GM12801 (cell line): ENCODE data around the gene MLLT3.

Source experiments
- TF ChIP-seq, protein P1 (sequence below): IDR thresholded peaks from one replicate; pipeline ENCODE4 v1.5.1; 2011; ENCODE audit warnings: control low read depth; ENCODE audit not compliant: insufficient read length; ENCODE audit errors: extremely low read depth

Gene MLLT3

DNA sequence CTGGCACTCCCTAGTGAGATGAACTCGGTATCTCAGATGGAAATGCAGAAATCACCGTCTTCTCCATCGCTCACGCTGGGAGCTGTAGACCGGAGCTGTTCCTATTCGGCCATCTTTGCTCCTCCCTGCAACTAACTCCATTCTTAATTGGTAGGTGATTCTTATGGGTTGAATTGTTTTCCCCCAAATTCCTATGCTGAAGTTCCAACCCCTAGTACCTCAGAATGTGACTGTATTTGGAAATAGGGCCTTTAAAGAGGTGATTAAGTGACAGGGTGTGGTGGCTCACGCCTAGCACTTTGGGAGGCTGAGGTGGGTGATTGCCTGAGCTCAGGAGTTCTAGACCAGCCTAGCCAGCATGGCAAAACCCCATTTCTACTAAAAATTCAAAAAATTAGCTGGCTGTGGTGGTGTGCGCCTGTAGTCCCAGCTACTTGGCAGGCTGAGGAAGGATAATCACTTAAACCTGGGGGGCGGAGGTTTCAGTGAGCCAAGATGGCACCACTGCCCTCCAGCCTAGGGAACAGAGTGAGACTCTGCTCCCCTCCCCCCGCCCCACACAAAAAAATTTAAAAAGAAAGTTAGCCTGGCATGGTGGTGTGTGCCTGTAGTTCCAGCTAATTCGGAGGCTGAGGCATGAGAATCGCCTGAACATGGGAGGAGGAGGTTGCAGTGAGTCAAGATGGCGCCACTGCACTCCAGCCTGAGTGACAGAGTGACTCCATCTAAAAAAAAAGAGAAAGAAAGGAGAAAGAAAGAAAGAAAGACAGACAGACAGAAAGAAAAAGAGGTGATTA lies 36.6 kb upstream of the MLLT3 start:
- TF ChIP-seq, protein P1, sequence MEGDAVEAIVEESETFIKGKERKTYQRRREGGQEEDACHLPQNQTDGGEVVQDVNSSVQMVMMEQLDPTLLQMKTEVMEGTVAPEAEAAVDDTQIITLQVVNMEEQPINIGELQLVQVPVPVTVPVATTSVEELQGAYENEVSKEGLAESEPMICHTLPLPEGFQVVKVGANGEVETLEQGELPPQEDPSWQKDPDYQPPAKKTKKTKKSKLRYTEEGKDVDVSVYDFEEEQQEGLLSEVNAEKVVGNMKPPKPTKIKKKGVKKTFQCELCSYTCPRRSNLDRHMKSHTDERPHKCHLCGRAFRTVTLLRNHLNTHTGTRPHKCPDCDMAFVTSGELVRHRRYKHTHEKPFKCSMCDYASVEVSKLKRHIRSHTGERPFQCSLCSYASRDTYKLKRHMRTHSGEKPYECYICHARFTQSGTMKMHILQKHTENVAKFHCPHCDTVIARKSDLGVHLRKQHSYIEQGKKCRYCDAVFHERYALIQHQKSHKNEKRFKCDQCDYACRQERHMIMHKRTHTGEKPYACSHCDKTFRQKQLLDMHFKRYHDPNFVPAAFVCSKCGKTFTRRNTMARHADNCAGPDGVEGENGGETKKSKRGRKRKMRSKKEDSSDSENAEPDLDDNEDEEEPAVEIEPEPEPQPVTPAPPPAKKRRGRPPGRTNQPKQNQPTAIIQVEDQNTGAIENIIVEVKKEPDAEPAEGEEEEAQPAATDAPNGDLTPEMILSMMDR: no peak

DNA sequence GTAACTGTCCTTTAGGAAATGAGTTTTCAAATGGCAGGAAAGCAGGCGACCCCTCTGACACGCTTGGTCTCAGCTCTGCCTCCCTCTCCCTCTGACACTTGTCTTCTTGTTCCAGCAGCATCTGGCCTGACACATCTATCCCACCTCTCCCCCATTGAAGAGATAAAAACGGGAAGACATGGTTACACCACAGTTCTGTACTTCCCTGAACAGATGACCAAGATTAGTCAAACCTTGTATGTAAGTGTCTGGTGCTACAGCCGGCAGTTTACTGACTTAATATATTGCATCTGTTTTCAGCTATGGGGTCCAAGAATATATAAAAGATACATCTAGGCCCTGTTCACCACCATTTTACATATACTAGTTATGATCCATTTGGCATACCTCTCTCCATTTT lies 29.6 kb upstream of the MLLT3 start:
- TF ChIP-seq, protein P1: no peak

DNA sequence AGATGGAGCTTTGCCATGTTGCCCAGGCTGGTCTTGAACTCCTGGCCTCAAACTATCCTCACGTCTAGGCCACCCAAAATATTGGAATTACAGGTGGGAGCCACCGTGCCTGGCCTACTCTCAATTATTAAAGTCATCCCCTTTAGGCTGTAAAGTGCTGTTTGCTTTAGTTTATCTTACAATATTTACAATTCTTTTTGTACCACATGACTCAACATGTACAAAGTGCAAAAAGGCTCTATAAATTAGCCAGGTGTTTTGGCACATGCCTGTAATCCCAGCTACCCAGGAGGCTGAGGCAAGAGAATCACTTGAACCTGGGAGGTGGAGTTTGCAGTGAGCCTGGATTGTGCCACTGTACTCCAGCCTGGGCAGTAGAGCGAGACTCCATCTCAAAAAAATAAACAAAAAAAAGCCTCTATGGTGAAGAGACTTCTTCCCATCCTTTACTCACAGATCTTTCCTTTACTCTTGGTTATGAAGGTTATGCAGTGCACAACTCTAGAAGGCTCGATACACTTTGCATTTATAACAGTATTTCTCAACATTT lies 28.5 kb upstream of the MLLT3 start:
- TF ChIP-seq, protein P1: no peak

DNA sequence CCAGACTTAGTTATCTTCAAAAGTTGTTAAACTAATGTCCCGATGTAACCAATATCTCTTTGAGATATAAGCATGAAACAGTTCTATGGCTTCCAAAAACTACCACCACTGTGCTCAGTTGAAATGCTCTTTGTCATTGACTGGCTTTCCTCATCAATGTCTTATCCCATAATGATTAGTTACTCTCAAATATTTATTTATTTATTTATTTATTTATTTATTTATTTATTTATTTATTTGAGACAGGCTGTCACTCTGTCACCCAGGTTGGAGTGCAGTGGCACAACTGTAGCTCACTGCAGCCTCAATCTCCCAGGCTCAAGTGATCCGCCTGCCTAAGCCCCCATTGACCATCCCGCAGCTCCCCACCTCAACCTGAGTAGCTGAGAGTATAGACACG lies 28.0 kb upstream of the MLLT3 start:
- TF ChIP-seq, protein P1: no peak

DNA sequence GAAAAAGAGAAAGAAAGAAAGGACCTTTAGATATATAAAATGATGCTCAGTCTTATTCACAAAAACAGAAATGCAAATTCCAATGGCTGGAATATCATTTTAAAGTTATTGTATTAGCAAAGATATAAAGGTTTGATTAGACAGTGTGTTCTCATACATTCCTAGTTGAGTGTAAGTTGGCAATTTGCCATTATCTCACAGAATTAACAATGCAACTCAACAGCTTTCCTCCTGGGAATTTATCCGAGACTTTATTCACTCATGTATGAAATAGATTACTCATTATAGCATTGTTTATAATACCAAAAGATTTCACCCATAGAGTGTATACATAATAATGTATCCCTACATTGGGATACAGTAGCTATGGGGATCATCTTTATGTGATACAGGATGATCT lies 27.1 kb upstream of the MLLT3 start:
- TF ChIP-seq, protein P1: no peak

DNA sequence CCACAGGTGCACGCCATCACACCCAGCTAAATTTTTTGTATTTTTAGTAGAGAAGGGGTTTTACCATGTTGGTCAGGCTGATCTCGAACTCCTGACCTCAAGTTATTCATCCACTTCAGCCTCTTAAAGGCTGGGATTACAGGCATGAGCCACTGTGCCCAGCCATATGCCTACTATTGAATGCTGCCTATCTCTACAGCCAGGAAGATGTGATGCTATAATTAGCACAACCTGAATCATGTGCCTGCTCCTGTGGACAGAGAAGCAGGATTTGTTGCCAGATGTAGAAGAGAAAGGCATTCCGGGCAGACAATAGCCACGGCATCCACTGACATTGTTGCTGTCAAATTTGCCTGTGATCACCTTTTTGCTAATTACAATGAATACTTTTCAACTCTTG lies 24.4 kb upstream of the MLLT3 start:
- TF ChIP-seq, protein P1: no peak

DNA sequence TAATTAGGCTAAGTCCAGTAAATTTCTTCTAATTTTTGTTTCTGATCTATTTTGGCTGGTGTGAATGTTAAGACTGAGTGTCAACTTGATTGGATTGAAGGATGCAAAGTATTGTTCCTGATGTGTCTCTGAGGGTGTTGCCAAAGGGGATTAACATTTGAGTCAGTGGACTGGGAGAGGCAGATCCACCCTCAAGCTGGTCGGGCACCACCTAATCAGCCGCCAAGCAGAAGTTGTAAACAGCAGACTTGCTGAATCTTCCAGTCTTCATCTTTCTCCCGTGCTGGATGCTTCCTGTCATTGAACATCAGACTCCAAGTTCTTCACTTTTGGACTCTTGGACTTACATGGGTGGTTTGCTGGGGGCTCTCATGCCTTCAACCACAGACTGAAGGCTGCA lies 21.4 kb upstream of the MLLT3 start:
- TF ChIP-seq, protein P1: no peak
